GM10266 (cell line): ENCODE data around the gene CHST12.

ENCODE experiments used
- DNase-seq: peaks from one replicate; pipeline ENCODE4 v3.0.0; 2012; ENCODE audit errors: extremely low spot score
- CTCF ChIP-seq: IDR thresholded peaks from 2 replicates; pipeline ENCODE4 v1.5.1; 2012; ENCODE audit warnings: mild to moderate bottlenecking, low read depth; ENCODE audit not compliant: control insufficient read depth, insufficient read depth; ENCODE audit errors: missing control alignments

Gene CHST12

GRCh38 chr7:2398506-2398905, 4.9 kb upstream of the CHST12 start:
- DNase-seq, result no peak
- no peak for TF ChIP-seq CTCF

GRCh38 chr7:2399848-2400587, 3.4 kb upstream of the CHST12 start:
- no peak for DNase-seq
- no peak for TF ChIP-seq CTCF

- DNase-seq, result no peak
- no peak for TF ChIP-seq CTCF
Observed at GRCh38 chr7:2402687-2403013, 761 bp upstream of the CHST12 start.

GRCh38 chr7:2403718-2404648, 572 bp downstream of the CHST12 start:
- no peak for TF ChIP-seq CTCF
- peak; percentile 56 for DNase-seq

GRCh38 chr7:2404714-2405119, 1.3 kb downstream of the CHST12 start:
- no peak for DNase-seq
- TF ChIP-seq CTCF, result no peak

- no peak for TF ChIP-seq CTCF
- DNase-seq, result no peak
Observed at GRCh38 chr7:2405201-2405600, 1.8 kb downstream of the CHST12 start.
